GM19455 (cell line): ENCODE results near the gene GMPR2.
A peak's percentile ranks its signal among the peaks of the same experiment; 100 is the strongest.
"Not testable (repeated sequence)": the region's sequence is repeated elsewhere in the genome, so short reads cannot be mapped to it uniquely, and the experiment has no call there.

Source experiments
- ATAC-seq: cut with Tn5 transposase; IDR thresholded peaks from one replicate; pipeline ENCODE4 v1.9.1; 2021; ENCODE audit not compliant: unreplicated experiment

GMPR2 gene

DNA sequence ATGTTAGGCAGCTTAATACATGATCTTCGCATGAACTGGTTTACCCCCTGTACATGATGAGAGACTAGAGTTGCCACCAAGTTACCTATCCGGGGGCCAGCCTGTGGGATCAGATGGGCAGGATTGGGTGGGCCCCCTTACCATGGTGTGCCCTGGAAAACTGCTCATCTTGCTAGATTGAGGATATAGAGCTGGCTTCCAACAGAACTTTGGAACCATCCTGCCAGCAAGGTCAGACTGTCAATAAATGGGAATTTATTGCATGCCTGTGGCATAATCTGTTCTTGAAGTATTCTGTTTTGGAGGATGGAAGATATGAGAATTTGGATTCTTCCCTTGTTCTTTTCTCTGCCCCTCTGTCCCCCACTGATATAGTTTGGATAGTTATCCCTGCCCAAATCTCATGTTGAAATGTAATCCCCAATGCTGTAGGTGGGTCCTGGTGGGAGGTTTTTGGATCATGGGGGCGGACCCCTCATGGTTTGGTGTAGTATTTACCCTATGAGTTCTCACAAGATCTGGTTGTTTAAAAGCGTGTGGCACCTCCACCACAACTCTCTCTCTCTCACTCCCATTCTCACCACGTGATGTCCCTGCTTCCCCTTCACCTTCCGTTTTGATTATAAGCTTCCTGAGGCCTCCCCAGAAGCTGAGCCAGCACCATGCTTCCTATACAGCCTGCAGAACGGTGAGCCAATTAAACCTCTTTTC is 33.8 kb upstream of the GMPR2 start:
- ATAC-seq = no peak

DNA sequence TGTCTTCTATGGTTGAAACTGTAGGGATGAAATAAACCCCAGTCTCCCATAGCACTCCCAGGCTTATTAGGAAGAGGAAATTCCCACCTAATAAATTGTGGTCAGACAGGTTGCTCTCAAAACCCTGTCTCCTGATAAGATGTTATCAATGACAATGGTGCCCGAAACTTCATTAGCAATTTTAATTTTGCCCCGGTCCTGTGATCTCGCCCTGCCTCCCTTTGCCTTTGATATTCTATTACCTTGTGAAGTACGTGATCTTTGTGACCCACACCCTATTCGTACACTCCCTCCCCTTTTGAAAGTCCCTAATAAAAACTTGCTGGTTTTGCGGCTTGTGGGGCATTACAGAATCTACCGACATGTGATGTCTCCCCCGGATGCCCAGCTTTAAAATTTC is 30.2 kb upstream of the GMPR2 start:
- not testable (repeated sequence) for ATAC-seq

- not testable (repeated sequence) for ATAC-seq
Measured at GRCh38 chr14:24203249-24203886, 29.4 kb upstream of the GMPR2 start.

DNA sequence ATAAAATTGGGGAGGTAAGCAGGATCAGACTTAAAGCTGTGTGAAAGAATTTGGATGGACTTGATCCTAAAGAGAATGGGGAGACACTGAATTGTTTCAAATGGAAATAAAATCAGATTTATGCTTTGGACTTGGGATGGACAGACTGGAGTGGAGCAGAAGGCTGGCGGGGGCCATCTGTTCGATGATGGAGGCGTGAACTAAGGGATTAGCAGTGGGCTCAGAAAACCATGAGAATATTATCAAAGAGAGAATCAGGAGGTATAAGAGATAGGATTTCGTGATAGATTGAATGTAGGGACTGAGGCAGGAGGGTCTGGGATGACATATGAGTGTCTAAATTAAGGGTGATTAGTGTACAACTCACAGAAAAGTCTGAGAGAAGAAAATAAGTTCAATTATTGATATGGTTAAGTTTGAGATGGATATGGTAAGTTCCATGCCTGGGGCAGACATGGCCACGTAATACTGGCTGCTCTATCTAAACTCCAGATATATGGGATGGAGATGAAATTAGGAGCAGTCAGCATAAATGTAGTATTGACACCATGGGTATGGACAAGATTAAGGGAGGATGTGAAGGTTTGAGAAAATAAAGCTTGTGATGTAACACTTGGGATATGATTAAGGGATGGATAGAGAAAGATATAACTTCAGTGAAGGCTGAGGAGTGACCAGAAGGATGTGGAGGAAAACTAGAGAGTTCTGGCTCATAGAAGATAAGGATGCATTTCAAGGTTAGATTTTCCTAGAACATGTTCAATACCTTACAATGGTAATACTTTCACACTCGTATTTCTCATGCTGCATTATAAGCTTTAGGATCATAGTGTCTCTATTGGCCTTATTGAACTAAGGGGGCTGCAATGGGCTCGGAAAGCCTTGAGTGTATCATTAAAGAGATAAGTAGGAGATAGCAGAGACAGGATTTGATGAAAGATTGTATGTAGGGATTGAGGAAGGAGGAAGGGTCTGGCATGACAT is 28.3 kb upstream of the GMPR2 start:
- ATAC-seq = no peak

- no peak for ATAC-seq
Measured at GRCh38 chr14:24206260-24207103, 26.2 kb upstream of the GMPR2 start.

DNA sequence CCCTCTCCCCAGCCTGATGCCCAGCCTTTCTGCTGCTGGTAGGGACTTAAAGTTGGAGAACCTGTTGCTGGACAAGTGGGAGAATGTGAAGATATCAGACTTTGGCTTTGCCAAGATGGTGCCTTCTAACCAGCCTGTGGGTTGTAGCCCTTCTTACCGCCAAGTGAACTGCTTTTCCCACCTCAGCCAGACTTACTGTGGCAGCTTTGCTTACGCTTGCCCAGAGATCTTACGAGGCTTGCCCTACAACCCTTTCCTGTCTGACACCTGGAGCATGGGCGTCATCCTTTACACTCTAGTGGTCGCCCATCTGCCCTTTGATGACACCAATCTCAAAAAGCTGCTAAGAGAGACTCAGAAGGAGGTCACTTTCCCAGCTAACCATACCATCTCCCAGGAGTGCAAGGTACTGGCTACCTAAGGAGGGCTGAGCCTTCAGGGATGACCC is 25.6 kb upstream of the GMPR2 start:
- no peak for ATAC-seq

GRCh38 chr14:24207625-24208024 is 25.1 kb upstream of the GMPR2 start:
- no peak for ATAC-seq

GRCh38 chr14:24211311-24211710 is 21.4 kb upstream of the GMPR2 start:
- no peak for ATAC-seq

- ATAC-seq = peak; percentile 80
Measured at GRCh38 chr14:24212924-24213865, 19.5 kb upstream of the GMPR2 start, which contains the start of gene CHMP4A. TSS of gene CHMP4A (minus strand) at chr14:24213488. CDS start at chr14:24213439, 49 bp downstream.

GRCh38 chr14:24213866-24214662 is 18.7 kb upstream of the GMPR2 start:
- ATAC-seq = no peak

- ATAC-seq = peak; percentile 62
Measured at GRCh38 chr14:24215495-24216344, 17.0 kb upstream of the GMPR2 start, which contains the start of gene MDP1. TSS of gene MDP1 (minus strand) at chr14:24216066. CDS start at chr14:24215955, 111 bp downstream.

- no peak for ATAC-seq
Measured at GRCh38 chr14:24216345-24216699, 16.4 kb upstream of the GMPR2 start.

- not testable (repeated sequence) for ATAC-seq
Measured at GRCh38 chr14:24216876-24217275, 15.9 kb upstream of the GMPR2 start.

DNA sequence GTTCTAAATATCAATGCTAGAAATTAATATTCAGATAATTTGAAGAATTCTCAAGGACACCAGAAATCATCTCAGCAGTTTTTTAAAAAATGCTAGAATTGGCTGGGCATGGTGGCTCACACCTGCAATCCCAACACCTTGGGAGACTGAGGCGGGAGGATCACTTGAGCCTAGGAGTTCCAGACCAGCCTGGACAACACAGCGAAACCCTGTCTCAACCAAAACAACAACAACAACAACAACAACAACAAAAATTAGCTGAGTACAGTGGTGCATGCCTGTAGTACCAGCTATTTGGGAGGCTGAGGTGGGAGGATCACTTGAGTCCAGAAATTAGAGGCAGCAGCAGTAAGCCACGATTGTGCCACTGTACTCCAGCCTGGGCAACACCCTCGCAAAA is 13.6 kb upstream of the GMPR2 start:
- no peak for ATAC-seq

- ATAC-seq = no peak
Measured at GRCh38 chr14:24219521-24219920, 13.2 kb upstream of the GMPR2 start.

GRCh38 chr14:24222987-24223386 is 9.7 kb upstream of the GMPR2 start:
- ATAC-seq = not testable (repeated sequence)

GRCh38 chr14:24224618-24225071 is 8.1 kb upstream of the GMPR2 start:
- no peak for ATAC-seq
